HG02970 (cell line): Measurements from ENCODE around the gene GNB1.
"Not testable (repeated sequence)": the region's sequence is repeated elsewhere in the genome, so short reads cannot be mapped to it uniquely, and the experiment has no call there.

Experiments
- ATAC-seq: cut with Tn5 transposase; IDR thresholded peaks from one replicate; pipeline ENCODE4 v1.9.1; 2021; ENCODE audit warnings: mild to moderate bottlenecking, moderate library complexity, moderate number of reproducible peaks; ENCODE audit not compliant: unreplicated experiment, low FRiP score

The GNB1 gene

GRCh38 chr1:1890506-1891348 is at the start of gene GNB1:
GNB1 (minus strand) TSS chr1:1891087; CDS start chr1:1825453, 65,634 bp downstream.
- peak; percentile 81 for ATAC-seq

DNA sequence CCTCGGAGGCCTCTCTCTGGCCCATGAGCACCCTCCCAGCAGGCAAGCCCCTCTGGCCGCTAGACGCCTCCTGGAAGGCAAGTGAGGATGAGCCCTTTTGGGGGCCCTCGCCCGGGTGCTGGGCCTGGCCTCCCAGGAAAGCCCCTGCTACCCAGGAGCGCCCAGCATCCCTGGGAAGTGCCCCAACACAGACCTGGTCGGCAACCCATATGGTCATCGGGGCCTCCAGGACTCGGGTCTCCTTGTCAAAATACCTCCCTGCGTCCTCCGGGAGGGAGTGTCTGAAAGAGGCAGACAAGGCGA is 49.2 kb upstream of the GNB1 start:
- ATAC-seq, result no peak

- no peak for ATAC-seq
Observed at GRCh38 chr1:1939296-1940122, 48.6 kb upstream of the GNB1 start.

DNA sequence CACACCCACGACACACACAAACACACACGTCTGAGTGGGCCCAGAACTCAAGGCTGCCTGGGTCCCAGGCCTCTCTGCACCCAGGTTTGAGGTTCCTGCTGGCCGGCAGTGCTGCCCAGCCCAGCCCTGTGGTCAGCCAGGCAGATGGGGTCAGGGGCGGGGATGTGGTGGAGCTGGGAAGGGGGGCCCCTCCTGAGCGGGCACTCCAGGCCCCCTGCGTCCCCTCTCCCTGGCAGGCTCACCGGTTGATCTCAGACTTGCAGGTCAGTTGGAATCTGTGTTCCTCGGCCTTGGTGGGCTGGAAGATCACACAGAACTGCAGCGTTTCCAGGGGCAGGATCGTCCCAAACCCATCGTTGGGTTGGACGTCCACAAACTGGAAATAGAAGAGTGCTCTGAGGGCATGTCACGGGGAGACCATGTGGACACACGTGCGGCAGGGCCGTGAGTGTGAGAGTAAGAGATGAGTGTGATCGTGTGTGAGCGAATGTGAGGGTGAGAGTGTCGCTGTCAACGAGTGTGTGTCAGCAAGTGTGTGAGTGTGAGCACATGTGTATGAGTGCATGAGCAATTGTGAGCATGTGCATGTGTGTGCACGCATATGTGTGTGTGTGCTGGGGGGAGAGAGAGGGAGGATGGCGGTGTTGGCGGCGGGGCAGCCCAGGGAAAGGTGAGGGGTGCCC is 47.9 kb upstream of the GNB1 start:
- ATAC-seq, result no peak

GRCh38 chr1:1938276-1938573 is 47.3 kb upstream of the GNB1 start:
- ATAC-seq, result no peak

DNA sequence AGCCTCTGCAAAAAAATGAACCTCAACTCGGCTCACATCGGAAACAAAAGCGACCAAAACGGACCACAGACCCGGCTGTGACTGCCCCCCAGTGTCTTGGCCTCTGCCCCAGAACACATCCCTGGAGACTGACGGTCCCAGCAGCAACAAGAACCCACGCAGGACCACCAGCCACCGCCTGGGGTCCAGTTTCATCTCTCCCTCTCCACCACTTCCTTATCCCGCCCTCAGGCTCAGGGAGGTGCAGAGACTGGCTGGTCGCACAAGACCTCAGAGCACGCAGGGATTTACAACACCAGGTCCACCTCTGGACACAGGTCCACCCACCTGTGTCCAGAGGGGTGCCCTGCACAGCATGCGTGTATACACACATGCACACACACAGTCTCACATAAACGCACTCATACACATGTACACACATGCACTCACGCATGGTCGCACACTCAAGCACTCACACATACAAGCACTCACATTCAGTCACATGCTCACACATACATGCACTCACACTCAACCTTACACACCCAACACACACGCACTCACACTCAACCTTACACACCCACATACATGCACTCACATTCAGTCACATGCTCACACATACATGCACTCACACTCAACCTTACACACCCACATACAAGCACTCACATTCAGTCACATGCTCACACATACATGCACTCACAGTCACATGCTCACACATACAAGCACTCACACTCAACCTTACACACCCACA is 46.8 kb upstream of the GNB1 start:
- ATAC-seq, result no peak

GRCh38 chr1:1937061-1937460 is 46.2 kb upstream of the GNB1 start:
- no peak for ATAC-seq

DNA sequence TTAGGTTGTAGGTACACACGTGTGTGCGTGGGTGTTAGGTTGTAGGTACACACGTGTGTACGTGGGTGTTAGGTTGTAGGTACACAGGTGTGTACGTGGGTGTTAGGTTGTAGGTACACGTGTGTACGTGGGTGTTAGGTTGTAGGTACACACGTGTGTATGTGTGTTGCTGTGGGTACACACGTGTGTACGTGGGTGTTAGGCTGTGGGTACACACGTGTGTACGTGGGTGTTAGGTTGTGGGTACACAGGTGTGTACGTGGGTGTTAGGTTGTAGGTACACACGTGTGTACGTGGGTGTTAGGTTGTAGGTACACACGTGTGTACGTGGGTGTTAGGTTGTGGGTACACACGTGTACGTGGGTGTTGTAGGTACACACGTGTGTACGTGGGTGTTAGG is 44.0 kb upstream of the GNB1 start:
- not testable (repeated sequence) for ATAC-seq

DNA sequence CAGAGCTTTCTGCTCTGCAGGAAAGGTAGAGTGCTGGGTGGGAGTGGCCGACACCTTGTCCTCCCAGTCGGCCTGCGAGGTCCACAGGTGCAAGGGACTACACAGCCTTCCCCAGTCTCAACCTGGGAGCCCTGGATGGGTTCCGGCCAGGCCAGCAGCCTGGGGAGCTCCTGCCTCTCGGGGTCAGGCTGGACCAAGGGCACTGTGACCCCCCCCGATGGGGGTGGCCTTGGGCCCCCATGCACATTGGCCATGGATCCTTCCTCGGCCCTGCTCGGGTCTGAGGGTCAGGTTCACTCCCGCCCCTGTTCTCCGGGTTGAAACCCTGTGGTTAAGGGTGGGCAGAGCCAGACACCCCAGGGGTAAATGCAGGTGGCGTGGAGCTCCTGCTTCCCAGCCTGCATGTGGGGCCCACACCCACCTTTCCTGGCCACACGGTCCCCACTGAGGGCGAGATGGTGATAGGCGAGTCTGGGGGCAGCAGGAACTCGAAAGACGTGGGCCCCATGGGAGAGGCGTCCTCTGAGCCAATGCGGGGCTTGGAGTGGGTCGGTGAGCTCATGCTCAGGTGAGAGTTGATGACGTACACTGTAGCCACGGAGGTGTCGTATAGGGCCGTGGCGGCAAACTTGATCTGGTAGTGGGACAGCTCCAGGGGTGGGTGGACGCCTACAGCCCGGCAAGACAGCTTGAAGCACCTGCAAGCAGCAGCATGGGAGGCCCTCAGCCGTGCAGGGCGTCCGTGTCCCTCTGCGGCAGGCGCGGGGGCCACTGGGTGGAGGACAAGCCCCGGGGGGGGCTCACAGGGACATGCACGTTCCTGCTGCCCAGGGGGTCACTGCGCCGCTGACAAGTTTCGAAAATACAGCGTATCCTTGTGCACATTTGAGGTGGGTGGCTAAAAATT is 39.0 kb upstream of the GNB1 start:
- ATAC-seq, result no peak

DNA sequence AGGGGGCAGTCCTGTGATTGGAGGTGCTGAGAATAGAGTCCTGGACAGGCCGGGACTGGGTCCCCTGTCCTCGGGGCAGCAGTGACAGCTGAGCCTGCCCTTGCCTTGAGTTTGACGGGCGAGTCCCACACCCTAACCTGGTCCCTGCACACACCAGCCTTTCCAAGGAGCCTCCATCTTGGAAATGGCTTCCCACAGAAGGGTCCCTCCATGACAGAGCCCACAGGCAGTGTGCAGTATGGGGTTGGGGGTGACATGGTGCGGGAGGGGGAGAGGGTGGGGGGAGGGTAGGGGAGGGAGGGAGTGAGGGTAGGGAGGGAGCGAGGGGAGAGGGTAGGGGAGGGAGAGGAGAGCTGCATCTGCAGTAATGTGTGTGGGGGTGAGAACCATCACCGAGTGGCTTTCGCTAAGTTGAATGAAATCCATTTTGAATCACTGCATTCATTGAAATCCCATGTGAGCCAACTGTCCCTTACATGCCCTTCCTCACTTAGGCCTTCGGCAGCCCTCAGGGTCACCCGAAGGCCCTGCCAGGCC is 38.3 kb upstream of the GNB1 start:
- no peak for ATAC-seq

GRCh38 chr1:1928231-1929101 is 37.6 kb upstream of the GNB1 start:
- ATAC-seq, result no peak

GRCh38 chr1:1927751-1928150 is 36.9 kb upstream of the GNB1 start:
- ATAC-seq, result no peak

GRCh38 chr1:1926886-1927660 is 36.2 kb upstream of the GNB1 start:
- no peak for ATAC-seq

GRCh38 chr1:1926346-1926811 is 35.5 kb upstream of the GNB1 start:
- no peak for ATAC-seq

DNA sequence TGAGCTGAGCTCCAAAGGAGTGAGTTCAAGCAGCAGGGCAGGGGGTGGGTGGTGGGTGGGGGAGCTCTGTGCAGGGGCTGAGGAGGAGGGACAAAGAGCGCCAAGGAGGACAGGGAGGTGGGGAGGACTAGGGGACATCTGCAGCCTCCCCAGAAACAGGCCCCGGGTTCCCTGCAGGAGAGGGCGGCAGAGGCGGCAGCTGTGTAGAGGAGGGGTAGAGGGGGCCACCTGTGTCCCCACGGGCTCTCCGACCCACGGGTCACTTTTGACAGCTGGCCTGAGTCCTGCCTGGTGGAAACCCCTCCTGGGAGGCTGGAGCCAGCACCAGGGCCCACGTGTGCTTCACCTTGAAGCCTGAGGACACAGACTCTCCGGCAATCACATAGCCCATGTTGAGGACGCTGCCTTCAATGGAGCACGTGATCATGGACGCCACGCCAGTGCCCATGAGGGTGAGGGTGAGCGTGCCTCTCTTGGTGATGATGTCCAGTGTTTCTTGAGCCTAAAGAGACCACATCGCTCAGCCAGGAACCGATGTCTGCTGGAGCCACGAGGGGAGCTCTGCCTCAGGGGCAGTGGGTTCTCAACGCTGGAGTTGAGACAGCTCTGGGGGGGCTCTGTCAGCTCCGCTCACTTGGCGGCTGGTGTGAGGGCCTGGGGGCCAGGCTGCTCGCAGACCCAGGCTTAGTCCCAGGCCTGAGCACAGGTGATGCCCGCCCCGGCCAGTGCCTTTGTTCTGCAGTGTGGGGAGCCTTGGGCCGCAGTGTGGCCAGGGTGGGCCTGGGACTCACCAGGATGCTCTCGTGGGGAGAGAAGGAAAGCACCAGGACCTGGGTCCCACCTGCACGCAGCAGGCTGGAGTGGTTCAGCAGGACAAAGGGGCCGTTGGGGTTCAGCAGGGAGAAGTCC is 34.8 kb upstream of the GNB1 start:
- ATAC-seq, result no peak

DNA sequence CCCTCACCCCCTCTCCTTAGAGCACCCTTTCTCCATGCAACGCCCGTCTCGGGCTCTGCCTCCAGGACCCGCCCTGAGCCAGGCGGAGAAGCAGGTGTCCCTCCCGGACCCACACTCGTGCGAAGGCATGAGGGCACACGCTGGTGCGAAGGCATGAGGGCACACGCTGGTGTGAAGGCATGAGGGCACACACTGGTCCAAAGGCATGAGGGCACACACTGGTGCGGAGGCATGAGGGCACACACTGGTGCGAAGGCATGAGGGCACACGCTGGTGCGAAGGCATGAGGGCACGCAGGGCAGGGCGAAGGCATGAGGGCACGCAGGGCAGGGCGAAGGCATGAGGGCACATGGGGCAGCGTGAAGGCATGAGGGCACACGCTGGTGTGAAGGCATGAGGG is 34.0 kb upstream of the GNB1 start:
- no peak for ATAC-seq

GRCh38 chr1:1924386-1924785 is 33.5 kb upstream of the GNB1 start:
- ATAC-seq, result no peak
